HG02840 (cell line): ENCODE data around the gene IFNL4.
"Not testable (repeated sequence)": the region's sequence is repeated elsewhere in the genome, so short reads cannot be mapped to it uniquely, and the experiment has no call there.

ENCODE experiments used
- ATAC-seq: cut with Tn5 transposase; IDR thresholded peaks from one replicate; pipeline ENCODE4 v1.9.1; 2021; ENCODE audit warnings: mild to moderate bottlenecking, moderate library complexity, moderate number of reproducible peaks; ENCODE audit not compliant: unreplicated experiment, low FRiP score

Gene IFNL4

GRCh38 chr19:39261704-39262103 is 13.0 kb upstream of the IFNL4 start:
- ATAC-seq = no peak

GRCh38 chr19:39257227-39257626 is 8.6 kb upstream of the IFNL4 start:
- no peak for ATAC-seq

GRCh38 chr19:39254531-39255345 is 6.1 kb upstream of the IFNL4 start:
- ATAC-seq = no peak

DNA sequence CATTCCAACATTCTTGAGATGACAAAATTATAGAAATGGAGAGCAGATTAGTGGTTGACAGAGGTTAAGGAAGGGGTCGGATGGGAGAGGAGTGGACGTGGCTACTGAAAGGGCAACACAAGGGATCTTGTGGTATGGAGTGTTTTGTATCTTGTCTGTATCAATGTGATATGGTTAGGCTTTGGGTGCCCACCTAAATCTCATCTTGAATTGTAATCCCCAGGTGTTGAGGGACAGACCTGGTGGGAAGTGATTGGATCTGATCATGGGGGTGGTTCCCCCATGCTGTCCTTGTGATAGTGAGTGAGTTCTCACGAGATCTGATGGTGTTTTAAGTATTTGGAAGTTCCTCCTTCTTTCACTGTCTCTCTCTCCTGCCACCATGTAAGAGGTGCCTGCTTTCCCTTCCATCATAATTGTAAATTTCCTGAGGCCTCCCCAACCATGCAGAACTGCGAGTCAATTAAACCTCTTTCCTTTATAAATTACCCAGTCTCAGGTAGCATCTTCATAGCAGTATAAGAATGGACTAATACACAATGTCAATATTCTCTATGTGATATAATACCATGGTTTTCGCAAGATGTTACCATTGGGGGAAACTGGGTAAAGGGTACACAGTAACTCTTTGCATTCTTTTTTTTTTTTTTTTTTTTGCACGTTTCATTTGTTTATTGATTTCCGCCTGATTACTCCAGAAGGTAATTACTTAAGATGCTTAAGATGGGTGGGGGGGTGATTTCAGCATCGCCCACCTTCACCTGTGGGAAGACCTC is 4.9 kb upstream of the IFNL4 start:
- no peak for ATAC-seq

DNA sequence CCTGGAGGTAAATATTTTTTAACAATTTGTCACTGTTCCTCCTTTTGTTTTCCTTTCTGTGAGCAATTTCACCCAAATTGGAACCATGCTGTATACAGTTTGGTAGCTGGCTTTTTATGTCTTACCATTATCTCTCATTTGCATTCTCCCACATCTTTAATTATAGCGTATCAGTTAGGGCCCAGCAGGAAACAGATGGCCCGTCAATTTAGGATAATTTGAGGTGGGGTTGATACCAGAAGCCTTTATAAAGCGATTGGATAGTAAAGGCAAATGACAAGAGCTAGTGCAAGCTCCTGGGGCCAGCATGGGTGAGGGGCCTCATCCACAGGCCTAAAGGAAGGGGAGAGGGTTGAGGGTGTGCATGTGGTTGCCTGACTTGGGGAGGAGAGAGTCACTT is 3.8 kb upstream of the IFNL4 start:
- no peak for ATAC-seq

DNA sequence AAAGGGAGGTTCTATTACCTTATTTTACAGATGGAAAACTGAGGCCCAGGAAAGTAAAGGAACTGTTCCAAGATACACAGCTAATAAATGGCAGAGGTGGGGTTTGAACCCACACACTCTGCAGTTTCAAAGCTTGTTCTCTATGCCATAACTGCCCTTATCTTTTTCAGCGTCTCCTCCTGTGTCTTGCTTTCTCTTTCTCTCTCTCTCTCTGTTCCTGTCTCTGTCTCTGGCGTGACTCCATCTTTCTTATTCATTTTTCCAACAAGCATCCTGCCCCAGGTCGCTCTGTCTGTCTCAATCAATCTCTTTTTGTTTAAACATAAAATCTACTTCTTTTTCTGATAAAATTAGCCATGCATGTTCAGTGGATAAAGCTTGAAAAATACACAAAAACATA is 3.2 kb upstream of the IFNL4 start:
- ATAC-seq = no peak

- no peak for ATAC-seq
Measured at GRCh38 chr19:39251081-39251480, 2.4 kb upstream of the IFNL4 start.

DNA sequence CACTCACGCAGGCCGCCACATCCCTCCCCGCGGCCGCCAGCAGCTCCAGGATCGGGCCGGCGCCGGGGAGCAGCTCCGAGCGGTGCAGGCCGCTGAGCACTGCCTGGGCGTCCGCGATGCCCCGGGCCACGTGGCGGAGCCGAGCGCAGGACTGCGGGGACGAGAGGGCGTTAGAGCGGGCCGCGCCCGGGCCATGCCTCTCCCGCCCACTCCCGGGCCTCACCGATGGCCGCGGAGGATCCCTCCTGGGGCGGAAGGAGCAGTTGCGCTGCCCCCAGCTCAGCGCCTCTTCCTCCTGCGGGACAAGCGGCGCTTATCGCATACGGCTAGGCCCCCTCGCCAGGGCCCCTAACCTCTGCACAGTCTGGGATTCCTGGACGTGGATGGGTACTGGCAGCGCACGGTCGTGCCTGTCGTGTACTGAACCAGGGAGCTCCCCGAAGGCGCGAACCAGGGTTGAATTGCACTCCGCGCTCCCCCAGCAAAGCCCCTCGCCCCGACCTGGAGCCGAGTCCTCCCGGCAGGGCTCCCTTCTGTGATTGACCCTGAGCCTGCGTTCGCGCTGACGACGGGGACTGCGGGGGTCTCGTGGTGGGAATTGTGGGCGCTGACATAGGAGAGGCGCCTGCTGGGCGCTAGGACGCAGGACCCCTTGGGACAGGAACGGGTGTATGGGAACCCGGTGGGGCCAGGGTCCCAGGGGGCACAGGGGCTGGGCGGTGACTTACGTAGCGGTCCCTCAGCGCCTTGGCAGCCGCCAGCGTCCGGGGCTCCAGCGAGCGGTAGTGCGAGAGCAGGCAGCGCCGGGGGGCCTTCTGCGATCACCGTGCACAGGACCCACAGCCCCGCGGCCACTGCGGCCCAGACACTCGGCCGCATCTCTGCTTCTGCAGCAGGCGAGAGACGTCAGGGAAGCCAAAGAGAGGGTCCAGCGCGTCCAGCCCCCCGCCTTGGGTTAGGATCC is 673 bp downstream of the IFNL4 start:
- ATAC-seq = no peak

DNA sequence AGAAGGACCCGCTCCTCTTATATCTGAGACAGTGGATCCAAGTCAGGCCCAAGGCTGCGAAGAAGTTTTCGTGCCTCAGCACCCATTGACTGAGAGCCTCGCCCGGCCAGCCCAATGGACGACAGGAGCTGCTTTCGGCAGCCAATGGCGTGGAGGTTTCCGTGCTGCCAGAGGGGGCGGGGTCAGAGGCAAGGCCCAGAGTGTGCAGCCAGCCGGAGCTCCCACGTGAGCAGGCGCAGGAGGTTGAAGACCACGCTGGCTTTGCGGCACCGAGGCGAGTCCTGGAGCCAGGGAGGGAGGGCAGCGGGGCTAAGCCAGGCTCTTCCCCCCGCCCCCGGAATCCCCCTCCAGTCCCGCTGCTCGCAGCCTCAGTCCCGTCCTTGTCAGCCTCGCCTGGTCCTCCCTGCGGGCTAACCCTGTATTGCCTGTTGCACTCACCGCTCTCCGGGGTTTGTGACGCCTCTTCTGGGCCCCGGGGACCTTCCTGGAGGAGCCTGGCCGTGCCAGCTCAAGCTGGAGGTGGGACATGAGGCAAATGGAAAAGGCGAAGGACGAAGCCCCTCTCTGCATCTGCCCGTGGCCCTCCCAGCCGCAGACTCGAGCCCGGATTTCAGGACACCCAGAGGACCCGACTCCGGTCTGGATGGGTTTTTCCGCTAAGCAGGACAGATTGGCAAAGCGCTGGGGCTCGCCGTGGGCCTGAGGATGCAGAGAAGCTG is 1.5 kb downstream of the IFNL4 start:
- ATAC-seq = no peak

- not testable (repeated sequence) for ATAC-seq
Measured at GRCh38 chr19:39245166-39245565, 3.5 kb downstream of the IFNL4 start.

- not testable (repeated sequence) for ATAC-seq
Measured at GRCh38 chr19:39244410-39245100, 4.1 kb downstream of the IFNL4 start, which contains the start of gene IFNL3. Gene IFNL3, minus strand, starts transcription at chr19:39245006. Its CDS starts 39 bp downstream, at chr19:39244967.

DNA sequence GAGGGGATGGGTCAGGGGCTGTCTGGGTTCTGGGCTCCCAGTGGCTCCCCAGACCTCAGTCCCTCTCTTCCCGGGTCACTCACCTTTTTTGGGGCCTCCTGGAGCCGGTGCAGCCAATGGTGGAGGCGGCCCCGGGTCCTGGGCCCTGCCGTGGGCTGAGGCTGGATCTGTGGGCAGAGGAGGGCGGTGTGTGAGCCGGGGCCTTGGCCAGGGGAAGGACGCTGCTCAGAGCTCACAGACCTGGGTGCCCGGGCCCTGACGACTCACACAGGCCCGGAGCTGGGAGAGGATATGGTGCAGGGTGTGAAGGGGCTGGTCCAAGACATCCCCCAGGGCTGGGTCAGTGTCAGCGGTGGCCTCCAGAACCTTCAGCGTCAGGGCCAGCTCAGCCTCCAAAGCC is 4.9 kb downstream of the IFNL4 start:
- ATAC-seq = not testable (repeated sequence)

GRCh38 chr19:39240421-39240820 is 8.2 kb downstream of the IFNL4 start:
- ATAC-seq = no peak

GRCh38 chr19:39238944-39239343 is 9.7 kb downstream of the IFNL4 start:
- ATAC-seq = no peak

GRCh38 chr19:39238209-39238608 is 10.4 kb downstream of the IFNL4 start:
- no peak for ATAC-seq

DNA sequence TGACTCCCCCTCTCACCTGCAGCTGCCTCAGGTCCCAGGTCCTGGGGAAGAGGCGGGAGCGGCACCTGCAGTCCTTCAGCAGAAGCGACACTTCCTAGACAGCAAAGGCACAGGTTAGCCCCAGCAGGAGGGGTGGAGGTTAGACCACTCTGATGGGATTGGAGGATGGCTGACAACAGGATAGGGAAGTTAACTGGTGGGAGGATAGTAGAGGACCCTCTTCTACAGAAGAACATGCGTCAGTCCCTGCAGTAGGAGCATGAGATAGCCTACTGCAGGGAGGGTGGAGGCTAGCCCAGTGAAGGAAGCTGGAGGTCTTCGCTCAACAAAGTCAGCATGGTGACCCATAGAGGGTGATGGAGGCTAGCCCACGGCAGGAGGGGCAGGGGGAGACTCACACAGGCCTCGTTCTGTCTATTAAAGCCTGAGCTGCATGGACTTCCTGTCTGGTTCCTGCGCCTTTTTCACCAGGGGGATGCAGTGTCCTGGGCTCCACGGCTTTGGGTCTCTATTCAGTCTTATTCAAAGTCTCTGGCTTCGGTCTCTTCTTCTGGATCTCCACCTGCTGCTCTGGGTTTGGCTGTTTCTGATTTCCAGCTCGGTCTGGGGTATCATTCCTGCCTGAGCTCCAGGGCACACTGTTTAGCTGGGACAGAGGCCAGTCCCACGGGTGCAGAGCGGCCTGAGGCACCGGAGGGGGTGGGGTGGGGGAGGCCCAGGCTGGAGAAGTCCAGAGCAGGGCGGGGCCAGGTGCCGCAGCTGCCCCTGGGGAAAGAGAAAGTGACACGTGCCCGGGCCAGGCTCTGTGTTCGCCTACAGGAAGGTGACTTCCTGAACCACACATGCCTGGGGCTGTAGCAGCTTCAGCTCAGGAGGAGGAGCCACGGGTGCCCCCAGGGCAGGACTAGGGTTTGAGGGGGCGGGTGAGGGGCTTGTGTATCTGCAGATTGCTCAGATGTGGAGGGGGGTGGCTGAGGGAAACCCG is 11.2 kb downstream of the IFNL4 start:
- ATAC-seq = no peak

DNA sequence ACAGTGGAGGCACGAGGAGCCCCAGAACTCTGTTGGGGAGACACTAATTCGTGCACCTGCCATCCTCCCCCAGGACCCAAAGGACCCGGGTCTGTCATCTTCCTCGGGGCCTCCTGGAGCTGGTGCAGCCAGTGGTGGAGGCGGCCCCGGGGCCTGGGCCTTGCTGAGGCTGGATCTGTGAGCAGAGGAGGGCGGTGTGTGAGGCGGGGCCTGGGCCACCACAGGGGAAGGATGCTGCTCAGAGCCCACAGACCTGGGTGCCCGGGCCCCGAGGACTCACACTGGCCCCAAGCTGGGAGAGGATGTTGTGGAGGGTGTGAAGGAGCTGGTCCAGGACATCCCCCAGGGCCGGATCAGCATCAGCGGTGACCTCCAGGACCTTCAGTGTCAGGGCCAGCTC is 12.1 kb downstream of the IFNL4 start:
- no peak for ATAC-seq

- no peak for ATAC-seq
Measured at GRCh38 chr19:39232708-39233107, 15.9 kb downstream of the IFNL4 start.
